NB4 (cell line): ENCODE measurements around the gene LEUTX.

Experiments used
- CTCF ChIP-seq: IDR thresholded peaks from one replicate; pipeline ENCODE4 v1.5.1; 2012; ENCODE audit warnings: low read depth, low read length
- MYC ChIP-seq: IDR thresholded peaks from 2 replicates; pipeline ENCODE4 v1.6.1; 2011; ENCODE audit warnings: low read depth, low read length
- POLR2A ChIP-seq: IDR thresholded peaks from 2 replicates; pipeline ENCODE4 v1.6.1; 2011; ENCODE audit warnings: mild to moderate bottlenecking; ENCODE audit not compliant: insufficient read length; ENCODE audit errors: extremely low read depth

- TF ChIP-seq POLR2A: no peak
- TF ChIP-seq CTCF: no peak
- TF ChIP-seq MYC: no peak
These were observed 2.2 kb downstream of the LEUTX start for GRCh38 chr19:39780894-39781293.
